Subcutaneous abdominal adipose tissue (tissue), 5 donors: ENCODE results near the gene PKP3.

Experiments used
- H3K27ac ChIP-seq: one replicate; pipeline ENCODE4 v1.7.0; 2013; ENCODE audit warnings: low read depth, mild to moderate bottlenecking, inconsistent platforms, low read length, moderate library complexity
- H3K27me3 ChIP-seq, 5 donors: one replicate each; pipeline ENCODE4 v1.7.0; 2013; ENCODE audit warnings: low read length in 5 of 5, inconsistent platforms in 1 of 5; ENCODE audit not compliant: control insufficient read depth in 5 of 5, insufficient read depth in 4 of 5
- H3K36me3 ChIP-seq, 5 donors: one replicate each; pipeline ENCODE4 v1.7.0; 2013; ENCODE audit warnings: low read length in 5 of 5; ENCODE audit not compliant: control insufficient read depth in 5 of 5, insufficient read depth in 5 of 5
- H3K4me1 ChIP-seq, 5 donors: one replicate each; pipeline ENCODE4 v1.7.0; 2013; ENCODE audit warnings: low read length in 5 of 5, mild to moderate bottlenecking in 3 of 5, moderate library complexity in 1 of 5; ENCODE audit not compliant: control insufficient read depth in 5 of 5, insufficient read depth in 5 of 5
- H3K4me3 ChIP-seq, 5 donors: one replicate each; pipeline ENCODE4 v1.7.0; 2013; ENCODE audit warnings: low read length in 5 of 5, low read depth in 1 of 5
- H3K9ac ChIP-seq, 5 donors: one replicate each; pipeline ENCODE4 v1.7.0; 2013; ENCODE audit warnings: low read length in 5 of 5, mild to moderate bottlenecking in 4 of 5, moderate library complexity in 3 of 5
- H3K9me3 ChIP-seq, 5 donors: one replicate each; pipeline ENCODE4 v1.7.0; 2013; ENCODE audit warnings: low read length in 5 of 5; ENCODE audit not compliant: control insufficient read depth in 5 of 5
- donor health status: healthy.
- donor health status: healthy.
- donor health status: healthy.
- donor health status: healthy.
- donor health status: healthy.

The PKP3 gene

DNA sequence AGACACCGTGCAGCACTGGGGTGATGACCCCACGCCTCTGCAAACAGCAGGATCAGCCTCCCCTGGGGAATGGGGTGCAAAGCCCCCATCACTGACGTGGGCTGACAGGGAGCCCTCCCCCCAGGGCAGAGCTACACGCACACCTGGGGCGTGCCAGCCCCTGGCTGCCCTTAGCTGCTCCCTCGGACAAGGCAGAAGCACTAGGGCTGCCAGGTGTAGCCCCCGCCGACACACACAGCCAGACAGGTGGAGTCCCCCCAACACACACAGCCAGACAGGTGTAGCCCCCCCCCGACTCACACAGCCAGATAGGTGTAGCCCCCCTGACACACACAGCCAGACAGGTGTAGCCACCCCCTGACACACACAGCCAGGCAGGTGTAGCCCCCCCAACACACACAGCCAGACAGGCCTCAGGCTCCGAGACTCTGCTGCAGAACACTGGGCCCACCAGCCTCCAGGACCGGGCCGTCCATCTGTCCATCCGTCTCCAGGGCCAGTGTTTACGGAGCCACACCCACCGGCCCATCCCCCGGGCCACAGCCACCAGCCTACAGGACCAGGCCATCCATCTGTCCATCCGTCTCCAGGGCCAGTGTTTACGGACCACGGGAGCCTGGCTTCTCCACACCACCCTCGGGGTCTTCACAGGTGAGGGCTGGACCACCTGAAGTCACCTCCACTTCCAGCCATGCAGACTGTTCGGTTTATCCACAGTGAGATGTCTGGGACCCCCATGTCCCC, 44.3 kb downstream of the PKP3 start:
- Histone ChIP-seq H3K9me3 (no peaks in the 10 kb centered on the region), H3K9ac (no peak overlapping the region), H3K4me3 (no peak overlapping the region), H3K36me3 (no peaks in the 10 kb centered on the region), H3K4me1 (peaks cover 0 to 8% (median 2%) of the 10 kb centered on the region in 5 donors), H3K27me3 (peaks cover 23 to 56% (median 30%) of the 10 kb centered on the region in 5 donors), H3K27ac (no peak overlapping the region)

DNA sequence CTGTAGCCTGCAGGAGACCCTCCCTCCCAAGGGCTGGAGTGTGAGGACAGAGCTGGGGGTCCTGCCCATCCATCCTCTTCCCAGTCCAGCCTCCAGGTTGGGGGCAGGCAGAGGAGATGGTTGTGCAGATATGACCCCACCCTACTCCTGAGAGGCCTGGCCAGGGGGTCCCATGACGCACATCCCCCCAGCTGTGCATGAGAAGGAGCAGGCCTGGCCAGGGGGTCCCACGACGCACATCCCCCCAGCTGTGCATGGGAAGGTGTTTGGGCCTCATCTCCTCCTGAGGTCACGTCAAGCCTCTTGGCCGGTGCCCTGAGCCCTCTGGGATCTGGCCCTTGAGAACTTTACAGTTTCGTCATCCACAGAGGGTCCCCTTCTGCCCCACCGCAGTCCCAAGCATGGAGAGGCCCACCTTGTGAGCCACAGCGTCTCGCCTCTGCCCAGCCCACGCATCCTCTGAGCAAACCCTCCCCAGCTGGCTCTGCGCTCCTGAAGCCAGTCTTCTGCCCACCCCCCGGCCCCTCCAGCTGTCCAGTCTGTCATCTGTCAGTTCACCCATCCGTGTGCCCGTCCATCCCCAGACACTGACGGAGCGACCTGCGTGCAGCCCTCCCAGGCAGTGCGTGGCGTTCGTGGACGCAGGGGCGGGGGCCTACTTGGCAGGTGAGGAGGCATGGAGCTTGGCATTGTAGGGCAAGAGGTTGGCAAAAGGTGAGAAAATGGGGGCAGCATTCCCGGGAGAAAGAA, 45.5 kb downstream of the PKP3 start:
- H3K9me3 ChIP-seq: no peaks in the 10 kb centered on the region
- peaks cover 19 to 48% (median 29%) of the 10 kb centered on the region in 5 donors for H3K27me3 ChIP-seq
- no peaks in the 10 kb centered on the region for H3K36me3 ChIP-seq
- no peak overlapping the region for H3K9ac ChIP-seq
- no peak overlapping the region for H3K27ac ChIP-seq
- H3K4me3 ChIP-seq: no peak overlapping the region
- peaks cover 3 to 18% (median 8%) of the 10 kb centered on the region in 5 donors for H3K4me1 ChIP-seq

DNA sequence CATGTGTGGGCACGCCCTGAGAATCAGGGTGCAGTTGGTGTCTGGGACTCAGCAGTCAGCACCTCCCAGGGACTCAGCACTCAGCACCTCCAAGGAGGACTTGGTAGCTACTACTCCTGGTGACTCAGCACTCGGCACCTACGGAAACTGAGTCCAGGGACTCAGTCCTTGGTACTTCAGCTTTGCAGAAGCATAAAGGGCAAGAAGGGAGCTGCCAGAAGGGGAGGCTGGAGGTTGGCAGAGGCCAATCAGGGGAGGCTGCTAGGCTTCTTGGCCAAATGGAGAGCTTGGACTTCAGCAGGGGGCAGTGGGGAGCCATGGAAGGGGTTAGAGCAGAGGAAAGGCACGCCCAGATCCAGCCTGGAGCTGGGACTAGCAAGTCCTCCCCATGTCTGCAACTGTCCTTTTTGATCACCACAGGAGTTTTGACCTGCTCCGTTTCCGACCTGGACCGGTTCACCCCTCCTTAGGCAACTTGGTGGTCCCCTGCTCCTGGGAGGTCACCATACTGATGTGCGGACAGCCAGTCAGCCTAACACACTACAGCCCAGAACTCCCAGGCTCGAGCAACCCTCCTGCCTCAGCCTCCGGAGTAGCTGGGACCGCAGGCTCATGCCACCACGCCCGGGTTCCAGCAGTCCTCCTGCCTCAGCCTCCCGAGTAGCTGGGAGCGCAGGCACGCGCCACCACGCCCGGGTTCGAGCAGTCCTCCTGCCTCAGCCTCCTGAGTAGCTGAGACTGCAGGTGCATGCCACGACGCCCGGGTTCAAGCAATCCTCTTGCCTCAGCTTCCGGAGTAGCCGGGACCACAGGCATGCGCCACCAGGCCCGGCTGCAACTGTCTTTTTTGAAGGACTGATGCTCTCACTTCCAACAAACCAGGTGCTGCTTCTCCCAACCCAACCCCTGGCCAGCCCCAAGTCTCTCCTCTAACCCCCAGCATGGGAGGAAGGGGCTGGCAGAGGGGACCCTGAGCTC, 46.3 kb downstream of the PKP3 start:
- no peak overlapping the region for H3K9ac ChIP-seq
- no peaks in the 10 kb centered on the region for H3K9me3 ChIP-seq
- H3K27ac ChIP-seq: no peak overlapping the region
- H3K27me3 ChIP-seq: peaks cover 19 to 47% (median 28%) of the 10 kb centered on the region in 5 donors
- H3K4me1 ChIP-seq: peaks cover 4 to 20% (median 10%) of the 10 kb centered on the region in 5 donors
- no peaks in the 10 kb centered on the region for H3K36me3 ChIP-seq
- H3K4me3 ChIP-seq: no peak overlapping the region

DNA sequence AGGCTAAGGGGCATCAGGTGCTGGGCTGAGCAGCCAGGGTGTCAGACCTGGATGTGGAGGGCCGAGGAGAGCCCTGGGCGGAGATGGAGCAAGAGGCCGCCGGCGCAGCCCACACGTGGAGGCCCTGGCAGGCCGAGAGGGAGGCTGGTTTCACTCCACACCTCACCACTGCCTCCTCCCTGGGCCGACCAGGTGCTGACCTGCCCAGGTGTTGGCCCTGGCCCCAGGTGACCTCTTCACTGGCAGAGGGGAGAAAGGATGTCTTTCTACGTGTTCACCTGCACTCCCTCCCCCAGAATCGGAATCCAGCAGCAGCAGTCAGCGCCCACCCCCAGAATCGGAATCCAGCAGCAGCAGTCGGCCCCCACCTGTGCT, 47.0 kb downstream of the PKP3 start:
- no peak overlapping the region for H3K4me3 ChIP-seq
- no peaks in the 10 kb centered on the region for H3K9me3 ChIP-seq
- H3K36me3 ChIP-seq: no peaks in the 10 kb centered on the region
- H3K4me1 ChIP-seq: peaks cover 4 to 20% (median 10%) of the 10 kb centered on the region in 5 donors
- H3K9ac ChIP-seq: no peak overlapping the region
- H3K27me3 ChIP-seq: peaks cover 19 to 47% (median 28%) of the 10 kb centered on the region in 5 donors
- no peak overlapping the region for H3K27ac ChIP-seq

DNA sequence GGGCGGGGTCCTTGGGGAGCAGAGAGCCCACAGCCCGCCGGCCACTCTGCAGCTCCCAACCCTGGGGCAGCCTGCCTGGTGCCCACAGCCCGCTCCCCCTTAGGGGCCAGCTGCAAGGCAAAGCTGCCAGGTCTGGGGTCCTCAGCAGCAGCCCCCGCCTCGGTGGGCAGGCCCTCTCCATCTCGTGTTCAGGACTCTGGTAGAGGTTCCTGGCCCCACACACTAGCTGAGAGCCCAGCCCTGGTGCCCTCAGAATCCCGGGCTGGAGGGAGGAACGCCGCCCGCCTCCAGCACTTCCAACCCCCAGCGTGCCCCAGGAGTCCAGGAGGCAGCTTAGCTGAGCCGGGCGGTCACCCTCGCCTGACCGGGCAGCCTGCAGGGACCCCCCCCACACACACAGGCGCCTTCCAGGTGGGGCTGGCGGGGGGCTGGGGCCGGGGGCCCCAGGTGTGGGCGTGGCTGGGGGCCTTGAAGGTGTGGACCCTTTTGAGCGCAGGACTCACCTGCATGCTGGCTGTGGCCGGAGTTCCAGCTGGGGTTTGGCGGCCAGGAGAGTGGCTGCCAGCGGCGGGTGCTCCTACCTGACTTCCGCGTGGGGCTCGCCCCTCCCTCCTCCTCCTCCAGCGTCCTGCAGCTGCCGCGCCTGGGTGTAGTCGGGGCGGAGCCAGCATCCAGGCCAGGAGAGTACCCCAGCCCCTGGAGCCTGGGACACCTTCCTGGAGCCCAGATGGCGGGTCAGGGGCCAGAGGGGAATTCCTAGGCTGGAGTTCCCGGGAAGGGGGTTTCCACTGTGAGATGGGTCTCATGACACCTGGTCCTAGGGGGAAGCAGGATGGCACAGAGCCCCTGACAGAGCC, 47.6 kb downstream of the PKP3 start, which contains the start of gene ANO9:
Gene ANO9, minus strand, starts transcription at position 594 of the 857 bp plus-strand sequence. Its CDS starts 85 bp downstream, at position 509.
- Histone ChIP-seq H3K36me3 (no peaks in the 10 kb centered on the region), H3K4me3 (no peak within 1 kb of the TSS), H3K9me3 (no peaks in the 10 kb centered on the region), H3K9ac (peak within 1 kb of the TSS in 1 of 5 donors; percentile 13), H3K4me1 (peaks cover 4 to 20% (median 10%) of the 10 kb centered on the region in 5 donors), H3K27me3 (peaks cover 19 to 47% (median 28%) of the 10 kb centered on the region in 5 donors), H3K27ac (no peak within 1 kb of the TSS)

DNA sequence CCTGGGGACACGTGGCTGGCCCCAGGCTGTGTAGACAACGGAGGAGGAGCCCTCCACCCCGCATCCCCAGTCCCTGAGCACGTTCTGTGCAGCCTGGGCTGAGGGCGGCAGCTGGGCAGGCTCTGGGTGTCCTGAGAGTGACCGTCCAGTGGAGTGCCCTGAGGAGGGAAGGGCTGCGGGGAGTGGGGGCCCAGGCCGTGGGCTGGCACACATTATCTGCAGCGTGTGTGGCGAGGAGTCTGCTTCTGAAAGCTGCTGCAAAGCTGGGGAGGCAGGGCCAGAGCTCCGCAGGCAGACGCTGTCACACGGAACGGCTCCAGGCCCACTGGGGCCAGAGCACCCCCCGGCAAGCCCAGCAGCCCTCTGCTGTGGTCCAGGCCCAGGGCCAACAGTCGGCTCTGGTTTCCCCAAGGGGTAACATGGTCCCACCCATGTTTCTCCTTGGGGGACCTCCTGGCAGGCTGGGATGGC, 48.6 kb downstream of the PKP3 start:
- H3K4me1 ChIP-seq: peaks cover 4 to 20% (median 10%) of the 10 kb centered on the region in 5 donors

DNA sequence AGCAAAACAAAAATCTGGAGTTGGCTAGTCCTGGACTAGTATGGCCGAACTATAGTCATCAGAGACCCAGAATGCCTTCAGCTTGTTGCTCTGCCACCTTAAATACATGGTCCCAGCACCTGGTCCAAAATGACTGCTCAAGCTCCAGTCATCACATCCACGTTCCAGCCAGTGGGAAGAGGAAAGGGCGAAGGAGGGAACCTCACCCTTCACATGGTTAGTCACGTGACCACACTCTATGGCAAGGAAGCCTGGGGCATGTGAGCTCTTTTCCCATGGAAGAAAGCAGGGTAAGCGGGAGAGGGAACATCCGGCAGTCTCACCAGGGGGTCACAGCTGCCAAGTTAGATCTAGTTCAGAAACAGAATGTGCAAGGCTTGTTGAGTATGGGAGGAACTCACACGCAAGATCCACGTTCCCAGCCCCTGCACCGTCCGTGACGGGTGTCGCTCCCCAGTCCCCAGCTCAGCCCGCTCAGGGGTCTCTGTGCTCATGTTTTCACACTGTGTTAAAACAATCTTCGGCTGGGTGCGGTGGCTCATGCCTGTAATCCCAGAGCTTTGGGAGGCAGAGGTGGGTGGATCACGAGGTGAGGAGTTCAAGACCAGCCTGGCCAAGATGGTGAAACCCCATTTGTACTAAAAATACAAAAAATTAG, 49.7 kb downstream of the PKP3 start:
- H3K27ac ChIP-seq: no peak overlapping the region
- no peaks in the 10 kb centered on the region for H3K36me3 ChIP-seq
- no peaks in the 10 kb centered on the region for H3K9me3 ChIP-seq
- H3K9ac ChIP-seq: peak overlapping the region in 1 of 5 donors; percentile 39
- peaks cover 15 to 33% (median 24%) of the 10 kb centered on the region in 5 donors for H3K27me3 ChIP-seq
- peaks cover 5 to 29% (median 16%) of the 10 kb centered on the region in 5 donors for H3K4me1 ChIP-seq
- H3K4me3 ChIP-seq: peak overlapping the region in 1 of 5 donors; percentile 33

More for the DNA sequence above, 48.6 kb downstream of the PKP3 start:
- H3K27me3 ChIP-seq: peaks cover 19 to 41% (median 28%) of the 10 kb centered on the region in 5 donors
- no peak overlapping the region for H3K27ac ChIP-seq
- H3K9me3 ChIP-seq: no peaks in the 10 kb centered on the region
- peak overlapping the region in 1 of 5 donors; percentile 13 for H3K9ac ChIP-seq
- no peaks in the 10 kb centered on the region for H3K36me3 ChIP-seq
- H3K4me3 ChIP-seq: no peak overlapping the region

DNA sequence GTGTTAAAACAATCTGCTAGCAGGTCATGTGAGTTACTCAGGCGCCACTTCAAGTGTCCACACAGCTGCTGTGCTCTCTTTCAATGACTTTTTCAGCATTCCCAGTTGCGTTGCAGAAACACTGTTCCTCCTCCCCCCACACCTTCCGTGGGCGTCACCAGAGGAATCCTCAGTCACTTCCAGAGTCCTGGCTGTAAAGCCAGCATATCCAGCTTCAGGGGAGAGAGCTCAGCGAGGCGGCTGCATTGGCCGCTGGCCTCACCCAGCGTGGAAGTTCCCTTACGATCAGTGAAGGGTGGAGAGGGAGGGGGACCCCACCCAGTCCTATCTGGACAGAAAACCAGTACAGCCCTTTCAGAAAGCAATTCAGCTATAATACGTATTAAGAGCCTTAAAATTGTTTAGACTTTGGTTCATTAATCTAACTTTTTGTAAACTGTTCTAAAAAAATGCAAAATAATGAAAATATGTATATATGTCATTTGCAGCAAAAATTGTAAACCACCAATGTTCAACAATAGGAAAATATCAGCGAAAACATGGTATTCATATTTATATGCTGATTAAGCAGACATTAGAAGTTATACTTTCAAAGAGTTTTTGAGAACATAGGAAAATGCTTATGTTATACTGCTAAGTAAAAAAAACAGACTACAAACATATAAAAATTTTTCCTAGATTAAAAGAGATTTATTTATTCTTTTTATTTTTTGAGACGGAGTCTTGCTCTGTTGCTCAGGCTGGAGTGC, 50.6 kb downstream of the PKP3 start:
- no peak overlapping the region for H3K4me3 ChIP-seq
- peaks cover 12 to 26% (median 21%) of the 10 kb centered on the region in 5 donors for H3K27me3 ChIP-seq
- no peak overlapping the region for H3K27ac ChIP-seq
- H3K9ac ChIP-seq: no peak overlapping the region
- H3K9me3 ChIP-seq: no peaks in the 10 kb centered on the region
- H3K4me1 ChIP-seq: peaks cover 5 to 37% (median 25%) of the 10 kb centered on the region in 5 donors
- H3K36me3 ChIP-seq: no peaks in the 10 kb centered on the region
